Large intestine (tissue), 3 donors: ENCODE measurements around the gene FATE1. TPM values are rescaled to one million over a fixed set of nuclear protein-coding genes. Genes with fewer than 3 reads are reported as not detected.

Source experiments
- DNase-seq, 2 donors: peaks; one replicate each; pipeline versions ENCODE4 v3.0.0 to v3.0.0-alpha.2; 2013
- H3K27ac ChIP-seq: one replicate; pipeline ENCODE4 v1.5.1; 2013; ENCODE audit warnings: low read length
- H3K27me3 ChIP-seq: 2 replicates; pipeline ENCODE4 v1.6.1; 2013; ENCODE audit warnings: low read length; ENCODE audit not compliant: control insufficient read depth, insufficient read depth
- H3K36me3 ChIP-seq: 2 replicates; pipeline ENCODE4 v1.6.1; 2013; ENCODE audit warnings: low read length; ENCODE audit not compliant: control insufficient read depth, insufficient read depth
- H3K4me1 ChIP-seq: one replicate; pipeline ENCODE4 v1.6.1; 2013; ENCODE audit warnings: low read length; ENCODE audit not compliant: control insufficient read depth, insufficient read depth
- H3K4me3 ChIP-seq: one replicate; pipeline ENCODE4 v1.5.1; 2013; ENCODE audit warnings: low read length
- H3K9me3 ChIP-seq: one replicate; pipeline ENCODE4 v1.6.1; 2013; ENCODE audit warnings: mild to moderate bottlenecking, low read depth, low read length, moderate library complexity; ENCODE audit not compliant: control insufficient read depth
- WGBS: methylation state at CpG from one replicate; pipeline ENCODE4 v1.1.5; 2013; ENCODE audit warnings: low lambda C conversion rate; ENCODE audit not compliant: insufficient coverage; 5-methylcytosine and 5-hydroxymethylcytosine counted together
- polyA plus RNA-seq: library from polyadenylated mRNA; unstranded; fragments of 120-200 nt; gene quantifications from one replicate; pipeline ENCODE4 v1.2.1, GENCODE V29; 2013

Gene FATE1
- polyA plus RNA-seq, 1 donor = 0.09 TPM

GRCh38 chrX:151762802-151763201, 47.0 kb downstream of the FATE1 start:
- WGBS = no CpG with 5 or more reads among the region's 2 CpGs
- Histone ChIP-seq H3K4me3 (no peak overlapping the region), H3K27me3 (no peaks in the 10 kb centered on the region), H3K27ac (no peak overlapping the region), H3K9me3 (no peaks in the 10 kb centered on the region), H3K36me3 (no peaks in the 10 kb centered on the region), H3K4me1 (no peaks in the 10 kb centered on the region)
- DNase-seq = no peak

- Histone ChIP-seq H3K4me3 (no peak overlapping the region), H3K4me1 (no peaks in the 10 kb centered on the region), H3K9me3 (no peaks in the 10 kb centered on the region), H3K36me3 (no peaks in the 10 kb centered on the region), H3K27ac (no peak overlapping the region), H3K27me3 (no peaks in the 10 kb centered on the region)
- no CpG with 5 or more reads among the region's 8 CpGs for WGBS
- no peak for DNase-seq
Observed at GRCh38 chrX:151763711-151764110, 47.9 kb downstream of the FATE1 start.

GRCh38 chrX:151765026-151765425, 49.2 kb downstream of the FATE1 start:
- Histone ChIP-seq H3K4me1 (no peaks in the 10 kb centered on the region), H3K27me3 (no peaks in the 10 kb centered on the region), H3K4me3 (no peak overlapping the region), H3K27ac (no peak overlapping the region), H3K9me3 (no peaks in the 10 kb centered on the region), H3K36me3 (no peaks in the 10 kb centered on the region)
- WGBS = no CpG with 5 or more reads among the region's 2 CpGs
- no peak for DNase-seq

- H3K4me3 ChIP-seq = no peak overlapping the region
- H3K4me1 ChIP-seq = no peaks in the 10 kb centered on the region
- H3K9me3 ChIP-seq = no peaks in the 10 kb centered on the region
- DNase-seq = no peak
- no peak overlapping the region for H3K27ac ChIP-seq
- WGBS = no CpG with 5 or more reads among the region's 3 CpGs
- H3K36me3 ChIP-seq = no peaks in the 10 kb centered on the region
- H3K27me3 ChIP-seq = no peaks in the 10 kb centered on the region
Observed at GRCh38 chrX:151771726-151772125, 55.9 kb downstream of the FATE1 start.

Other genes starting within 250 kb of the FATE1 start
- not detected for gene PASD1, start 152.4 kb upstream of the FATE1 start, polyA plus RNA-seq
- 2.1 TPM for gene PRRG3, start 20.6 kb upstream of the FATE1 start, polyA plus RNA-seq
- gene CNGA2, start 18.7 kb downstream of the FATE1 start, polyA plus RNA-seq = not detected
- not detected for gene MAGEA4, start 196.9 kb downstream of the FATE1 start, polyA plus RNA-seq